Nephron (organoid): ENCODE results near the gene SEL1L3.

Experiments used
- H3K27ac Mint-ChIP-seq, 3 experiments: 2 replicates each; pipeline ENCODE4 v1.8.0; 2020; ENCODE audit warnings: mixed read lengths in 3 of 3, mild to moderate bottlenecking in 2 of 3, moderate library complexity in 1 of 3
- H3K27me3 Mint-ChIP-seq: 2 replicates; pipeline ENCODE4 v1.8.0; 2021; ENCODE audit warnings: low read depth, mild to moderate bottlenecking, moderate library complexity, mixed read lengths
- H3K36me3 Mint-ChIP-seq: 2 replicates; pipeline ENCODE4 v1.8.0; 2020; ENCODE audit warnings: low read depth, mixed read lengths
- H3K4me1 Mint-ChIP-seq: 2 replicates; pipeline ENCODE4 v1.8.0; 2020; ENCODE audit warnings: mixed read lengths
- H3K4me3 Mint-ChIP-seq, 3 experiments: 2 replicates each; pipeline ENCODE4 v1.8.0; 2020; ENCODE audit warnings: mild to moderate bottlenecking in 3 of 3, mixed read lengths in 3 of 3, moderate library complexity in 2 of 3
- H3K9me3 Mint-ChIP-seq: 2 replicates; pipeline ENCODE4 v1.8.0; 2020; ENCODE audit warnings: mixed read lengths
- TF ChIP-seq, protein P1 (sequence below), 3 experiments: fragments of 200-600 bp; sonication (generic); IDR thresholded peaks; one replicate each; pipeline ENCODE4 v1.5.0; 2021; ENCODE audit warnings: antibody characterized with exemption in 3 of 3; ENCODE audit not compliant: unreplicated experiment in 3 of 3

Gene SEL1L3

DNA sequence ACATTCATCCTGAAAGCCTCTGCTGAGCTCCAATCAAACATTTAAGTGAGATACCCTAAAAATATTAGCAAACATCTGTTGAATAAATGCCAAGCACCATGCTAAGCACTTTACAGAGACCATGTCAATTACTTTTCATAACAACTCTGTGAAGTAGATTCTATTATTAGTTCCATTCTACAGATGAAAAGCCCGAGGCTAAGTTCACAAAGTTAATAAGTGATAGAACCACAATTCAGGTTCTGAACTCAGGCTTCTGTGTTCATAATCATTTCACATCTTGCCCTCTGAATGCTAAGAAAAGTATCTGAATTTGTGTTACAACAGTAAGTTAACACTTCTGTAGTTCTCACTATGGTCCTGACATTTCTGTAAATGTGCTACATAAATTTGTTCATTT, 27.4 kb downstream of the SEL1L3 start:
- no peaks in the 10 kb centered on the region for H3K27me3 Mint-ChIP-seq
- H3K27ac Mint-ChIP-seq: no peak overlapping the region
- TF ChIP-seq, protein P1, sequence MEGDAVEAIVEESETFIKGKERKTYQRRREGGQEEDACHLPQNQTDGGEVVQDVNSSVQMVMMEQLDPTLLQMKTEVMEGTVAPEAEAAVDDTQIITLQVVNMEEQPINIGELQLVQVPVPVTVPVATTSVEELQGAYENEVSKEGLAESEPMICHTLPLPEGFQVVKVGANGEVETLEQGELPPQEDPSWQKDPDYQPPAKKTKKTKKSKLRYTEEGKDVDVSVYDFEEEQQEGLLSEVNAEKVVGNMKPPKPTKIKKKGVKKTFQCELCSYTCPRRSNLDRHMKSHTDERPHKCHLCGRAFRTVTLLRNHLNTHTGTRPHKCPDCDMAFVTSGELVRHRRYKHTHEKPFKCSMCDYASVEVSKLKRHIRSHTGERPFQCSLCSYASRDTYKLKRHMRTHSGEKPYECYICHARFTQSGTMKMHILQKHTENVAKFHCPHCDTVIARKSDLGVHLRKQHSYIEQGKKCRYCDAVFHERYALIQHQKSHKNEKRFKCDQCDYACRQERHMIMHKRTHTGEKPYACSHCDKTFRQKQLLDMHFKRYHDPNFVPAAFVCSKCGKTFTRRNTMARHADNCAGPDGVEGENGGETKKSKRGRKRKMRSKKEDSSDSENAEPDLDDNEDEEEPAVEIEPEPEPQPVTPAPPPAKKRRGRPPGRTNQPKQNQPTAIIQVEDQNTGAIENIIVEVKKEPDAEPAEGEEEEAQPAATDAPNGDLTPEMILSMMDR (IDR thresholded peaks at IDR 0.05; ENCODE audit: unreplicated experiment in 3 of 3): no peak

DNA sequence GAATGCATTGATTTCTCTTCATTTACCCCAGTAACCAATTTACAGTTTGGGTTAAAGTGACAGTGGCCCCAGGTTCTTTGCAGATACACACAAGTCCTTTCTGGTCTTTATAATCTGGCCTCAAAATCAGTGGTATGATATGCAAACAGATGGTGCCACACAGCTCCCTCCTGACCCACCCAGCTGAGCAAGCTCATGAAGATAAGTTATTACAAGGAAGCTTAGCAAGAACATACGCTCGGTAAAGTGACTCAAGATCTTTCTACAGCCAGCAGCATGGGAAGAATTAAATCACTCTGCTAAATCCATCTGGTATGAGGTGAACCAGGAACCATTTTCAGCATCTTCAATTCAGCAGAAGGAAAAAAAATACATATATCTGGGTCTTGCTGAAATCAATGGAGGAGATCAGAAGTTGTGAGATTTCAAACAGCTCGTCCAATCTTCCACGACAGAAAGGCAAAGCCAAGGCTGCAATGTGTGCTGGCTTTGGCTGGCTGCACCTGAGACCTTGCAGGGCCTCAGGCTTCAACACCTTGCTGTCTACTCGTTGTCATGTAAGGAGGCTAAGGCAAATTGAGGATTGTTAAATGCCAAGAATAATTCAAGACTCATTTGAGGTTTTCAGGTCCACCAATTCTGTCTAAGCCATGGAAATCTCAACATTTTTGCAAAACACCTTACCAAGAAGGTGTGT, 28.2 kb downstream of the SEL1L3 start:
- H3K27ac Mint-ChIP-seq: no peak overlapping the region
- no peaks in the 10 kb centered on the region for H3K36me3 Mint-ChIP-seq
- no peaks in the 10 kb centered on the region for H3K27me3 Mint-ChIP-seq
- no peak overlapping the region for H3K4me3 Mint-ChIP-seq
- TF ChIP-seq, protein P1 (IDR thresholded peaks at IDR 0.05; ENCODE audit: unreplicated experiment in 3 of 3): no peak
- no peaks in the 10 kb centered on the region for H3K9me3 Mint-ChIP-seq
- no peaks in the 10 kb centered on the region for H3K4me1 Mint-ChIP-seq

More for the DNA sequence above, 27.4 kb downstream of the SEL1L3 start:
- Mint-ChIP-seq H3K9me3 (no peaks in the 10 kb centered on the region), H3K36me3 (no peaks in the 10 kb centered on the region), H3K4me1 (no peaks in the 10 kb centered on the region), H3K4me3 (no peak overlapping the region)

DNA sequence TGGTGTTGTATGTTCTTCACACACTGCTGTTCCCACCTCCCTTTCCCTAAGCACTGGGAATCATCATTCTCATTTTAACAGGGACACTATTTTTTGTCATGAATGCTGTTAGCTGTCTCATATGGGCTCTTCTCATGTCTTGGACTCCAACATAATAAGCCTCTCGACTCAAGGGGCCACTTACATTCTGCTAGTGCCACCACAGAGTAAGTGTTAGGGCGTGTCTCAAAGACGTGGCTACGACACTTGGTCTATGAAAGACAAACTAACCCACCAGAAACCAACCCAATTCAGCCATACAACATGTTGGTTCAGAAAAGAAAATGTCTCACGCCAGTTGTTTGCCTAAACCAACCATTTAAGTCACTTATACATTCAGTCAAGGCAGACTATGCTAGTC, 32.2 kb downstream of the SEL1L3 start:
- Mint-ChIP-seq H3K36me3 (no peaks in the 10 kb centered on the region), H3K4me3 (no peak overlapping the region), H3K27ac (no peak overlapping the region), H3K27me3 (no peaks in the 10 kb centered on the region), H3K9me3 (no peaks in the 10 kb centered on the region), H3K4me1 (peaks cover 16% of the 10 kb centered on the region)
- TF ChIP-seq, protein P1 (IDR thresholded peaks at IDR 0.05; ENCODE audit: unreplicated experiment in 3 of 3): no peak

DNA sequence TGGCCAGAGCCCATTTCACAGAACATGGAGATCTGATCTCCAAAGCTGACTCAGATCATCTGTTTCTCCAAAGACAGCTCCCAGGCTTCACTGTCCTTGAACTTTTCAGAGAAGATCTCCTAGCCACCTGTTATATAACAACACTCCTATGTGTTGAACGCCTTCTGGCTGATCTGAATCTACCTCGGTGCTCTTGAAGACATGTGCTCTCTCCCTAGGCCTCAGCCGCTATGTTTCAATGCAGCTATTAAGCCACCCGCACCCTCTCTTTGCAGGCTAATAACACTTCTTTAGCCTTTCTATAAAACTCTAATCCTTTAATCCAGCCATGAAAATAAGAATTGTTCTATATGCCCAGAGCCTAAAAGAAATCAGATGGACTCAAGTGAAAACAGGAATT, 34.9 kb downstream of the SEL1L3 start:
- TF ChIP-seq, protein P1 (IDR thresholded peaks at IDR 0.05; ENCODE audit: unreplicated experiment in 3 of 3): no peak
- peaks cover 29% of the 10 kb centered on the region for H3K4me1 Mint-ChIP-seq
- H3K4me3 Mint-ChIP-seq: no peak overlapping the region
- no peaks in the 10 kb centered on the region for H3K9me3 Mint-ChIP-seq
- no peak overlapping the region for H3K27ac Mint-ChIP-seq
- H3K27me3 Mint-ChIP-seq: no peaks in the 10 kb centered on the region
- H3K36me3 Mint-ChIP-seq: no peaks in the 10 kb centered on the region

GRCh38 chr4:25827373-25827772, 35.4 kb downstream of the SEL1L3 start:
- Mint-ChIP-seq H3K27ac (no peak overlapping the region), H3K27me3 (no peaks in the 10 kb centered on the region), H3K4me1 (peaks cover 29% of the 10 kb centered on the region), H3K9me3 (no peaks in the 10 kb centered on the region), H3K4me3 (no peak overlapping the region), H3K36me3 (no peaks in the 10 kb centered on the region)
- TF ChIP-seq, protein P1 (IDR thresholded peaks at IDR 0.05; ENCODE audit: unreplicated experiment in 3 of 3): no peak
